Panc1 (cell line): ENCODE measurements around the gene NECAB2.

Experiments
- POLR2AphosphoS5 ChIP-seq: IDR thresholded peaks from 2 replicates; pipeline ENCODE4 v1.6.1; 2012; ENCODE audit warnings: mild to moderate bottlenecking, low read depth, low read length, moderate library complexity
- TF ChIP-seq, protein P1 (sequence below): fragments of 450-650 bp; IDR thresholded peaks from 2 replicates; pipeline ENCODE4 v1.5.1; 2017; ENCODE audit warnings: mild to moderate bottlenecking

DNA sequence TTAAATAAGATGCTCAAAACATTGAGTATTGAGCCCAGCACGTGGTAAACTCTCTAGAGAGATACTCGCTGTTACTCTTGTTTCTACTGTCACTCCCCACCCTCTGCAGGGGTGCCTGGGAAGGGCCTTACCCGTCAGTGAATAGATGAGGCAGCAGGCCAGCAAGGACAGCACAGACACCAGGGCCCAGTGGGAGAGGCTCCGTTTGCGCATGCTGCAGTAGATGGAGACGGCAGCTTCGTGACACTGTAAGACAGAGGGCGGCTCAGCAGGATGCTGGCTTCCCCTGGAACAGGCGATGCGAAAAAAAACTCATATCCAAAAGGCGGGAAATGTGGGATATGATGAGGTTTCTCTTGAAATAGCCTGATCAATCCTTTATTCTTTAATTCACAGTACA is 54.6 kb downstream of the NECAB2 start:
- TF ChIP-seq POLR2AphosphoS5, result no peak
- TF ChIP-seq, protein P1, sequence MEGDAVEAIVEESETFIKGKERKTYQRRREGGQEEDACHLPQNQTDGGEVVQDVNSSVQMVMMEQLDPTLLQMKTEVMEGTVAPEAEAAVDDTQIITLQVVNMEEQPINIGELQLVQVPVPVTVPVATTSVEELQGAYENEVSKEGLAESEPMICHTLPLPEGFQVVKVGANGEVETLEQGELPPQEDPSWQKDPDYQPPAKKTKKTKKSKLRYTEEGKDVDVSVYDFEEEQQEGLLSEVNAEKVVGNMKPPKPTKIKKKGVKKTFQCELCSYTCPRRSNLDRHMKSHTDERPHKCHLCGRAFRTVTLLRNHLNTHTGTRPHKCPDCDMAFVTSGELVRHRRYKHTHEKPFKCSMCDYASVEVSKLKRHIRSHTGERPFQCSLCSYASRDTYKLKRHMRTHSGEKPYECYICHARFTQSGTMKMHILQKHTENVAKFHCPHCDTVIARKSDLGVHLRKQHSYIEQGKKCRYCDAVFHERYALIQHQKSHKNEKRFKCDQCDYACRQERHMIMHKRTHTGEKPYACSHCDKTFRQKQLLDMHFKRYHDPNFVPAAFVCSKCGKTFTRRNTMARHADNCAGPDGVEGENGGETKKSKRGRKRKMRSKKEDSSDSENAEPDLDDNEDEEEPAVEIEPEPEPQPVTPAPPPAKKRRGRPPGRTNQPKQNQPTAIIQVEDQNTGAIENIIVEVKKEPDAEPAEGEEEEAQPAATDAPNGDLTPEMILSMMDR, result no peak
